ENCODE data around the gene PCBP1.

Gene PCBP1

DNA sequence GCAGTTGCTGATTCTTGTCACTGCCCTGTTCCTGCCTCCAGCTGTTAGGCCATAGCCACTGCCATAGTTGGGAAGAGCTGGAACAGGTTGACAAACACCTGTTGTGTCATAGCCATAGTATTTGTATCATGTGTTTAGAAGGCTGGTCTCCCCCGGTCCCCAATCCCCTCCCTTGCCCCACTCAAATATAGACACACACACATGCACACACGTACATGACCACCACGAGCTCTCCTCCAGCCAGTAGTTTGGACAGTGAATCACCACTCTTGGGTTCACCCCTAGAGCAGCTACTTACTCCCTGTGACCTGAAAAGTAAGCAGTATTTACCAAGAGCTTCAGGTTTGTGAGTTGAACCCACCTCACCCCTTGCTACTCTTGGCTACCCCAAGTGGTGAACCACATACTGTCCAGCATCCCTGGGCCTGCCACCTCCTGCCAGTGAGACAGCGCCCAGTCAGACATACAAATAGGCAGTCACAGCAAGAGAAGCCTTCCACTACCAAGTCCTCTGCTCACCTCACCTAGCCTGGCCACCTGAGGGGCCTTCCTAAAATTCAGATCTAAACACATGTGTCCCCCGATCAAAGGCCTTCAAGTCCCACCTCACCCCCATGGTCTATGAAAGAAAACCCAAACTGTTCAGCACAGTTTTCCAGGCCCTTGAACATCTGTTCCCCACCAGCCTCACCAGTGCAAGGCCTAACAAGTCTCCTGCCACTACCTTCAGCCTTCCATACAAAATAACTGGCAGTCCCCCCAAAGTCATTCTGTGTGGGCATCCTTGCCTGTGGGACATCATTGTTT is 7.1 kb downstream of the PCBP1 start:
- Histone ChIP-seq H2BK15ac (ENCODE audit: low read depth, poor library complexity, severe bottlenecking) (no peak overlapping the region), H2BK12ac (ENCODE audit: low read length in 2 of 2) (no peak overlapping the region), H2BK5ac (ENCODE audit: low read depth, low read length, poor library complexity, severe bottlenecking) (no peak overlapping the region), H3K4ac (ENCODE audit: low read depth in 1 of 2, low read length in 2 of 2) (peak overlapping the region in 1 of 2 experiments; percentile 9), H3K9me3 (ENCODE audit: control insufficient read depth, low read length) (no peaks in the 10 kb centered on the region), H3K18ac (ENCODE audit: low read depth in 1 of 2, low read length in 2 of 2) (no peak overlapping the region), H3K23ac (ENCODE audit: low read length in 2 of 2) (no peak overlapping the region), H3K4me1 (ENCODE audit: control insufficient read depth, insufficient read depth, low read depth, low read length) (no peaks in the 10 kb centered on the region), H4K91ac (ENCODE audit: low read length) (peak overlapping the region; percentile 18), H2BK120ac (ENCODE audit: low read depth, low read length) (no peak overlapping the region), H3K79me1 (replicated peaks; ENCODE audit: low read length, poor library complexity, severe bottlenecking) (peaks cover 1% of the 10 kb centered on the region), H4K8ac (ENCODE audit: low read length) (no peak overlapping the region), H3K4me2 (ENCODE audit: low read length, poor library complexity, severe bottlenecking) (no peak overlapping the region), H3K9ac (ENCODE audit: low read length) (peak overlapping the region; percentile 29), H3K14ac (ENCODE audit: low read length in 2 of 2) (no peak overlapping the region), H3K27ac (ENCODE audit: low read length, poor library complexity, severe bottlenecking) (no peak overlapping the region), H2AK5ac (ENCODE audit: low read length, severe bottlenecking) (no peak overlapping the region), H3K36me3 (ENCODE audit: control insufficient read depth in 1 of 2, insufficient read depth in 2 of 2, low read depth in 1 of 2, low read length in 2 of 2) (peaks cover 0 to 11% of the 10 kb centered on the region in 2 experiments), H3K27me3 (ENCODE audit: control insufficient read depth in 1 of 2, insufficient read depth in 1 of 2, low read length in 2 of 2) (no peaks in the 10 kb centered on the region), H2AFZ (ENCODE audit: low read depth, low read length) (no peak overlapping the region), H3K4me3 (ENCODE audit: insufficient read depth in 1 of 2, low read depth in 1 of 2, low read length in 2 of 2) (no peak overlapping the region)
- WGBS: 93% methylated on average over 5 of the region's 5 CpGs
- no peak for DNase-seq

- peak overlapping the region in 1 of 2 experiments; percentile 40 for H3K23ac ChIP-seq (ENCODE audit: low read length in 2 of 2)
- no peak for DNase-seq
- H3K9ac ChIP-seq (ENCODE audit: low read length): peak overlapping the region; percentile 29
- no peak overlapping the region for H2BK15ac ChIP-seq (ENCODE audit: low read depth, poor library complexity, severe bottlenecking)
- H3K18ac ChIP-seq (ENCODE audit: low read depth in 1 of 2, low read length in 2 of 2): no peak overlapping the region
- H3K4ac ChIP-seq (ENCODE audit: low read depth in 1 of 2, low read length in 2 of 2): peak overlapping the region in 1 of 2 experiments; percentile 58
- H3K27ac ChIP-seq (ENCODE audit: low read length, poor library complexity, severe bottlenecking): no peak overlapping the region
- no peaks in the 10 kb centered on the region for H3K4me1 ChIP-seq (ENCODE audit: control insufficient read depth, insufficient read depth, low read depth, low read length)
- no peak overlapping the region for H3K4me2 ChIP-seq (ENCODE audit: low read length, poor library complexity, severe bottlenecking)
- no peaks in the 10 kb centered on the region for H3K9me3 ChIP-seq (ENCODE audit: control insufficient read depth, low read length)
- H2AK5ac ChIP-seq (ENCODE audit: low read length, severe bottlenecking): no peak overlapping the region
- H3K79me1 ChIP-seq (replicated peaks; ENCODE audit: low read length, poor library complexity, severe bottlenecking): peaks cover 1% of the 10 kb centered on the region
- H2BK120ac ChIP-seq (ENCODE audit: low read depth, low read length): no peak overlapping the region
- no peak overlapping the region for H3K4me3 ChIP-seq (ENCODE audit: insufficient read depth in 1 of 2, low read depth in 1 of 2, low read length in 2 of 2)
- 88% methylated on average over 2 of the region's 5 CpGs for WGBS
- H4K91ac ChIP-seq (ENCODE audit: low read length): peak overlapping the region; percentile 81
- H2AFZ ChIP-seq (ENCODE audit: low read depth, low read length): no peak overlapping the region
- no peak overlapping the region for H3K14ac ChIP-seq (ENCODE audit: low read length in 2 of 2)
- peak overlapping the region in 1 of 2 experiments; percentile 18 for H2BK12ac ChIP-seq (ENCODE audit: low read length in 2 of 2)
- H2BK5ac ChIP-seq (ENCODE audit: low read depth, low read length, poor library complexity, severe bottlenecking): no peak overlapping the region
- H4K8ac ChIP-seq (ENCODE audit: low read length): no peak overlapping the region
- H3K27me3 ChIP-seq (ENCODE audit: control insufficient read depth in 1 of 2, insufficient read depth in 1 of 2, low read length in 2 of 2): no peaks in the 10 kb centered on the region
- H3K36me3 ChIP-seq (ENCODE audit: control insufficient read depth in 1 of 2, insufficient read depth in 2 of 2, low read depth in 1 of 2, low read length in 2 of 2): peaks cover 0 to 5% of the 10 kb centered on the region in 2 experiments
These were observed 7.9 kb downstream of the PCBP1 start for GRCh38 chr2:70094978-70095719.

GRCh38 chr2:70095720-70096670 is 8.7 kb downstream of the PCBP1 start:
- Histone ChIP-seq H3K4me2 (ENCODE audit: low read length, poor library complexity, severe bottlenecking) (no peak overlapping the region), H3K27ac (ENCODE audit: low read length, poor library complexity, severe bottlenecking) (no peak overlapping the region), H3K4me1 (ENCODE audit: control insufficient read depth, insufficient read depth, low read depth, low read length) (no peaks in the 10 kb centered on the region), H3K18ac (ENCODE audit: low read depth in 1 of 2, low read length in 2 of 2) (no peak overlapping the region), H2AK5ac (ENCODE audit: low read length, severe bottlenecking) (peak overlapping the region; percentile 9), H3K14ac (ENCODE audit: low read length in 2 of 2) (peak overlapping the region in 1 of 2 experiments; percentile 55), H2BK12ac (ENCODE audit: low read length in 2 of 2) (peak overlapping the region in 1 of 2 experiments; percentile 18), H2BK120ac (ENCODE audit: low read depth, low read length) (no peak overlapping the region), H4K8ac (ENCODE audit: low read length) (no peak overlapping the region), H3K36me3 (ENCODE audit: control insufficient read depth in 1 of 2, insufficient read depth in 2 of 2, low read depth in 1 of 2, low read length in 2 of 2) (no peaks in the 10 kb centered on the region), H2BK5ac (ENCODE audit: low read depth, low read length, poor library complexity, severe bottlenecking) (no peak overlapping the region), H3K4ac (ENCODE audit: low read depth in 1 of 2, low read length in 2 of 2) (peak overlapping the region in 1 of 2 experiments; percentile 58), H3K23ac (ENCODE audit: low read length in 2 of 2) (peak overlapping the region in 1 of 2 experiments; percentile 40), H3K9ac (ENCODE audit: low read length) (peak overlapping the region; percentile 29), H3K9me3 (ENCODE audit: control insufficient read depth, low read length) (no peaks in the 10 kb centered on the region), H3K79me1 (replicated peaks; ENCODE audit: low read length, poor library complexity, severe bottlenecking) (peaks cover 1% of the 10 kb centered on the region), H3K4me3 (ENCODE audit: insufficient read depth in 1 of 2, low read depth in 1 of 2, low read length in 2 of 2) (no peak overlapping the region), H2AFZ (ENCODE audit: low read depth, low read length) (no peak overlapping the region), H4K91ac (ENCODE audit: low read length) (peak overlapping the region; percentile 81), H3K27me3 (ENCODE audit: control insufficient read depth in 1 of 2, insufficient read depth in 1 of 2, low read length in 2 of 2) (no peaks in the 10 kb centered on the region), H2BK15ac (ENCODE audit: low read depth, poor library complexity, severe bottlenecking) (peak overlapping the region; percentile 15)
- 92% methylated on average over 11 of the region's 16 CpGs for WGBS
- no peak for DNase-seq

Data from mesenchymal stem cell (in vitro differentiated cells and primary cell).